ENCODE data around the gene TENM4.

DNA sequence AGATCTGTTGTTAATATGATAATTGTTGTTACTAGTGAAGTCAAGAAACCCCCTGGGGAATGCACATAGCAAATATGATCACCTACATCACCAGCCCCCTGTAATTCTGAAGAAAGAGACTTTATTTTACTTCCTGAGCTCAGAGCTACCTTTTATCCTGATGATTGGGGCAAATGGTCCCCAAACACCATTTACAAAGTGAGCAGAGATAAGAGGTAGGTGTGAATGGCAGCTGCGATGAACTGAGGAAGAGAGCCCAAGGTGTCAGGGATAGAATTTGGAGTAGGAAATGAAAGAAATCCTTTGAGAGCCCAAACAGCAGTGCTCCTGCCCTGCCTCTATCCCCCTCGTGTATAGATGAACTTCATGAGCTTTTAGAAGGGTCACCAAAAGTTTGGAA, 69.1 kb downstream of the TENM4 start:
- TF ChIP-seq, protein P1, sequence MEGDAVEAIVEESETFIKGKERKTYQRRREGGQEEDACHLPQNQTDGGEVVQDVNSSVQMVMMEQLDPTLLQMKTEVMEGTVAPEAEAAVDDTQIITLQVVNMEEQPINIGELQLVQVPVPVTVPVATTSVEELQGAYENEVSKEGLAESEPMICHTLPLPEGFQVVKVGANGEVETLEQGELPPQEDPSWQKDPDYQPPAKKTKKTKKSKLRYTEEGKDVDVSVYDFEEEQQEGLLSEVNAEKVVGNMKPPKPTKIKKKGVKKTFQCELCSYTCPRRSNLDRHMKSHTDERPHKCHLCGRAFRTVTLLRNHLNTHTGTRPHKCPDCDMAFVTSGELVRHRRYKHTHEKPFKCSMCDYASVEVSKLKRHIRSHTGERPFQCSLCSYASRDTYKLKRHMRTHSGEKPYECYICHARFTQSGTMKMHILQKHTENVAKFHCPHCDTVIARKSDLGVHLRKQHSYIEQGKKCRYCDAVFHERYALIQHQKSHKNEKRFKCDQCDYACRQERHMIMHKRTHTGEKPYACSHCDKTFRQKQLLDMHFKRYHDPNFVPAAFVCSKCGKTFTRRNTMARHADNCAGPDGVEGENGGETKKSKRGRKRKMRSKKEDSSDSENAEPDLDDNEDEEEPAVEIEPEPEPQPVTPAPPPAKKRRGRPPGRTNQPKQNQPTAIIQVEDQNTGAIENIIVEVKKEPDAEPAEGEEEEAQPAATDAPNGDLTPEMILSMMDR (IDR thresholded peaks at IDR 0.05), result no peak
- no peak for TF ChIP-seq POLR2A (IDR thresholded peaks at IDR 0.05)
